ENCODE measurements around the gene KIT. TPM values are rescaled to one million over a fixed set of nuclear protein-coding genes. Genes with fewer than 3 reads are reported as not detected.
A peak's percentile ranks its signal among the peaks of the same experiment; 100 is the strongest.

KIT gene
- total and polyA plus RNA-seq, 8 donors: 9.6 to 88.2 (median 72.2) TPM

- no peaks in the 10 kb centered on the region for H3K9me3 ChIP-seq
Measured at GRCh38 chr4:54654753-54655152, 3.0 kb upstream of the KIT start.

GRCh38 chr4:54657185-54657550, 589 bp upstream of the KIT start:
- H3K4me3 ChIP-seq: peak overlapping the region; percentile 38 to 52
- intact Hi-C loops (cut with DNase I): no loop called here
- H3K27ac ChIP-seq: no peak overlapping the region
- peaks cover 6 to 34% of the 10 kb centered on the region in 2 donors for H3K4me1 ChIP-seq
- TF ChIP-seq, protein P1, sequence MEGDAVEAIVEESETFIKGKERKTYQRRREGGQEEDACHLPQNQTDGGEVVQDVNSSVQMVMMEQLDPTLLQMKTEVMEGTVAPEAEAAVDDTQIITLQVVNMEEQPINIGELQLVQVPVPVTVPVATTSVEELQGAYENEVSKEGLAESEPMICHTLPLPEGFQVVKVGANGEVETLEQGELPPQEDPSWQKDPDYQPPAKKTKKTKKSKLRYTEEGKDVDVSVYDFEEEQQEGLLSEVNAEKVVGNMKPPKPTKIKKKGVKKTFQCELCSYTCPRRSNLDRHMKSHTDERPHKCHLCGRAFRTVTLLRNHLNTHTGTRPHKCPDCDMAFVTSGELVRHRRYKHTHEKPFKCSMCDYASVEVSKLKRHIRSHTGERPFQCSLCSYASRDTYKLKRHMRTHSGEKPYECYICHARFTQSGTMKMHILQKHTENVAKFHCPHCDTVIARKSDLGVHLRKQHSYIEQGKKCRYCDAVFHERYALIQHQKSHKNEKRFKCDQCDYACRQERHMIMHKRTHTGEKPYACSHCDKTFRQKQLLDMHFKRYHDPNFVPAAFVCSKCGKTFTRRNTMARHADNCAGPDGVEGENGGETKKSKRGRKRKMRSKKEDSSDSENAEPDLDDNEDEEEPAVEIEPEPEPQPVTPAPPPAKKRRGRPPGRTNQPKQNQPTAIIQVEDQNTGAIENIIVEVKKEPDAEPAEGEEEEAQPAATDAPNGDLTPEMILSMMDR (IDR thresholded peaks at IDR 0.05): no peak
- DNase-seq: peak in 2 of 4 donors; percentile 2 to 13
- H3K27me3 ChIP-seq: peaks cover 23 to 43% of the 10 kb centered on the region in 2 donors
- no peaks in the 10 kb centered on the region for H3K9me3 ChIP-seq
- ATAC-seq: no peak
- H3K36me3 ChIP-seq: no peaks in the 10 kb centered on the region

More at GRCh38 chr4:54654753-54655152, 3.0 kb upstream of the KIT start:
- intact Hi-C loops (cut with DNase I): no loop called here
- no peak overlapping the region for H3K27ac ChIP-seq
- H3K4me3 ChIP-seq: no peak overlapping the region
- H3K4me1 ChIP-seq: peaks cover 6 to 27% of the 10 kb centered on the region in 2 donors
- ATAC-seq (no peak), DNase-seq (no peak)
- H3K36me3 ChIP-seq: no peaks in the 10 kb centered on the region
- TF ChIP-seq, protein P1 (IDR thresholded peaks at IDR 0.05): no peak
- peaks cover 20 to 32% of the 10 kb centered on the region in 2 donors for H3K27me3 ChIP-seq

GRCh38 chr4:54658252-54659093, 716 bp downstream of the KIT start:
- intact Hi-C loops (cut with DNase I): no loop called here
- peaks cover 6 to 34% of the 10 kb centered on the region in 2 donors for H3K4me1 ChIP-seq
- H3K27me3 ChIP-seq: peaks cover 23 to 43% of the 10 kb centered on the region in 2 donors
- H3K9me3 ChIP-seq: no peaks in the 10 kb centered on the region
- peak; percentile 81 for ATAC-seq
- H3K36me3 ChIP-seq: no peaks in the 10 kb centered on the region
- TF ChIP-seq, protein P1 (IDR thresholded peaks at IDR 0.05): peak in 1 of 2 donors; percentile 10
- H3K27ac ChIP-seq: peak overlapping the region; percentile 1 to 33
- DNase-seq: peak; percentile 40 to 88 (median 54)
- H3K4me3 ChIP-seq: peak overlapping the region; percentile 38 to 52

- peaks cover 23 to 43% of the 10 kb centered on the region in 2 donors for H3K27me3 ChIP-seq
- TF ChIP-seq, protein P1 (IDR thresholded peaks at IDR 0.05): no peak
- H3K9me3 ChIP-seq: no peaks in the 10 kb centered on the region
- no peaks in the 10 kb centered on the region for H3K36me3 ChIP-seq
- H3K27ac ChIP-seq: peak overlapping the region in 1 of 2 donors; percentile 1
- intact Hi-C loops (cut with DNase I): no loop called here
- H3K4me1 ChIP-seq: peaks cover 6 to 34% of the 10 kb centered on the region in 2 donors
- peak overlapping the region; percentile 38 to 52 for H3K4me3 ChIP-seq
- peak; percentile 27 for ATAC-seq
- DNase-seq: peak in 1 of 4 donors; percentile 26
Measured at GRCh38 chr4:54659313-54659712, 1.6 kb downstream of the KIT start.

DNA sequence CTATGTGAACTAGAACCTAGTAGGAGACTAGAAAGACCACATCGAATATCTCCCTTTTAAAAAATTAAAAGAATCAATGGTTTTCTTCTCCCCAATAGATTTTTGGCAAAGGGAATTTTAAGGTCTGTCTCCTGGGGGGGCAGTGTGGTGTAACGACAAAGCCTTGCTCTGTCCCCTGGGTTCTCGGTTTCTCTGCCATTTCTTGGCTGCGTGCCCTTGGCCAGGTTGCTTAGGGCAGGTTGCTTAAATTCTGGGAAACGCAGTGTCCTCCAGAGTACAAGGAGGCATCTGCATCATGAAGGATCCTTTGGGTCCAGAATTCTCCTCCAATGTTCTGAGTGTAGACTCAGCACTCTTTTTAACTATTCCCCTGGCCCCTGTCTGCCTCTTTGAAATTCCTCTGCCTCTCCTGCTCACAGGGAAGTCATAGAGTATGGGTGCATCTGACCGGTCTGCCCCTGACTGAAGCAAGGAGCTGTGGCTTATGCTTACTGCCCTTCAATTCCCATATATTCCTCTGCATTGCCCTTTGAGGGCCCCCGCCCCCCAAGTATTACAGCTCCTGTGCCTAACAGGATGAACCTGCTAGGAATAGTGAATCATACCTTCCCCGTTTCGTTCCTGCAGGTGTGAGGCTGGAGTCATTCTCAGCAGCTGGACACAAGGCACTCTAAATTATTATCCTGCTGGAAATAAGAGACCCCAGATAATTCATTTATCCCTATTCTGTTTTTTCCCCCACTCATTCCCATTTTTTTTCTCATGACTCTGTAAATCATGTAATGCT, 2.2 kb downstream of the KIT start:
- intact Hi-C loops (cut with DNase I): no loop called here
- ATAC-seq (no peak), DNase-seq (no peak)
- Histone ChIP-seq H3K27ac (no peak overlapping the region), H3K4me3 (peak overlapping the region in 1 of 2 donors; percentile 52), H3K36me3 (no peaks in the 10 kb centered on the region), H3K4me1 (peaks cover 6 to 34% of the 10 kb centered on the region in 2 donors), H3K27me3 (peaks cover 23 to 43% of the 10 kb centered on the region in 2 donors), H3K9me3 (no peaks in the 10 kb centered on the region)
- TF ChIP-seq, protein P1 (IDR thresholded peaks at IDR 0.05): no peak
